ENCODE results near the gene ANLN. TPM values are rescaled to one million over a fixed set of nuclear protein-coding genes. Genes with fewer than 3 reads are reported as not detected.

ANLN gene
- total RNA-seq, 2 donors from 2014 or later, result 0.78 to 1.6 TPM

DNA sequence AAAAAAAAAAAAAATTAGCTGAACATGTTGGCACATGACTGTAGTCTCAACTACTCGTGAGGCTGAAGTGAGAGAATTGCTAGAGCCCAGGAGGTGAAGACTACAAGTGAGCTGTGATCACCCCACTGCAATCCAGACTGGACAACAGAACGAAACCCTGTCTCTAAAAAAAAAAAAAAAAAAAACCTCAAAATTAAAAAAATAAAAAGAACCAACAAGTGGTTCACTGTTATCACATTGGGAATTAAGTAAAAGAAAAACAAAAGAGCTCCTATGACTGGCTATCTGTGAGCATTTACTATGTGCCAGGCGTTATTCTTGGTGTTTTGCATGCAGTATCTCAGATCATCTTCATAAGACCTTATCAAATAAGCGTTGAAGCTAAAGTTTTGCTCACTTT, 66.0 kb downstream of the ANLN start:
- Histone ChIP-seq H3K4me1 (no peaks in the 10 kb centered on the region), H3K4me3 (no peak overlapping the region), H3K9me3 (no peaks in the 10 kb centered on the region), H3K27ac (no peak overlapping the region), H3K27me3 (no peaks in the 10 kb centered on the region), H3K36me3 (replicated peaks in 1 of 2; ENCODE audit: insufficient read depth in 1 of 2, low read depth in 2 of 2) (no peaks in the 10 kb centered on the region)
- no peak for ATAC-seq
- intact Hi-C loops (cut with DNase I), result no loop called here
- no peak for TF ChIP-seq POLR2A (IDR thresholded peaks at IDR 0.05)
- TF ChIP-seq, protein P1, sequence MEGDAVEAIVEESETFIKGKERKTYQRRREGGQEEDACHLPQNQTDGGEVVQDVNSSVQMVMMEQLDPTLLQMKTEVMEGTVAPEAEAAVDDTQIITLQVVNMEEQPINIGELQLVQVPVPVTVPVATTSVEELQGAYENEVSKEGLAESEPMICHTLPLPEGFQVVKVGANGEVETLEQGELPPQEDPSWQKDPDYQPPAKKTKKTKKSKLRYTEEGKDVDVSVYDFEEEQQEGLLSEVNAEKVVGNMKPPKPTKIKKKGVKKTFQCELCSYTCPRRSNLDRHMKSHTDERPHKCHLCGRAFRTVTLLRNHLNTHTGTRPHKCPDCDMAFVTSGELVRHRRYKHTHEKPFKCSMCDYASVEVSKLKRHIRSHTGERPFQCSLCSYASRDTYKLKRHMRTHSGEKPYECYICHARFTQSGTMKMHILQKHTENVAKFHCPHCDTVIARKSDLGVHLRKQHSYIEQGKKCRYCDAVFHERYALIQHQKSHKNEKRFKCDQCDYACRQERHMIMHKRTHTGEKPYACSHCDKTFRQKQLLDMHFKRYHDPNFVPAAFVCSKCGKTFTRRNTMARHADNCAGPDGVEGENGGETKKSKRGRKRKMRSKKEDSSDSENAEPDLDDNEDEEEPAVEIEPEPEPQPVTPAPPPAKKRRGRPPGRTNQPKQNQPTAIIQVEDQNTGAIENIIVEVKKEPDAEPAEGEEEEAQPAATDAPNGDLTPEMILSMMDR (IDR thresholded peaks at IDR 0.05), result no peak
- 96% methylated on average over 4 of the region's 4 CpGs for WGBS, 2 donors
- no peak for DNase-seq

DNA sequence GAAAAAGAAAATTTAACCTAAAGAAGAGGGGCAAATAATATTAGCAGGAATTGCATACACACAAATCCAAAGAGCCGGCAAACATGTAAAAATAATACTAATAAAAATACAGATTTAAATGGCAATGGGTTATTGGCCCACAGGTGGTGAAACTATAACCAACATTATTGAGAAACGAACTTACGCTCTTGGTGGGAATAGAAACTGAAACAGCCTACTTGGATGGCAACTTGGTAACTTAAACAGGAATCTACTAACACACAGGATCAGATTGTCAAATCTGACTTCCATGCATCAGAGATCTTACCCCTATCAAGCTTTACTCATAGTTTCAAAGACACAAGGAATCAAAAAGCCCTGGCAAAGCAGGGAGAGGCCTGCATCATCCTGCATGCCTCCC, 66.5 kb downstream of the ANLN start:
- no peak for DNase-seq
- TF ChIP-seq, protein P1 (IDR thresholded peaks at IDR 0.05), result no peak
- TF ChIP-seq POLR2A (IDR thresholded peaks at IDR 0.05), result no peak
- H3K27me3 ChIP-seq, result no peaks in the 10 kb centered on the region
- H3K9me3 ChIP-seq, result no peaks in the 10 kb centered on the region
- no peak overlapping the region for H3K4me3 ChIP-seq
- H3K27ac ChIP-seq, result no peak overlapping the region
- H3K36me3 ChIP-seq (replicated peaks in 1 of 2; ENCODE audit: insufficient read depth in 1 of 2, low read depth in 2 of 2), result no peaks in the 10 kb centered on the region
- H3K4me1 ChIP-seq, result no peaks in the 10 kb centered on the region
- ATAC-seq, result no peak
- intact Hi-C loops (cut with DNase I), result no loop called here
- 85 to 90% methylated on average over 3 of the region's 3 CpGs for WGBS, 2 donors

DNA sequence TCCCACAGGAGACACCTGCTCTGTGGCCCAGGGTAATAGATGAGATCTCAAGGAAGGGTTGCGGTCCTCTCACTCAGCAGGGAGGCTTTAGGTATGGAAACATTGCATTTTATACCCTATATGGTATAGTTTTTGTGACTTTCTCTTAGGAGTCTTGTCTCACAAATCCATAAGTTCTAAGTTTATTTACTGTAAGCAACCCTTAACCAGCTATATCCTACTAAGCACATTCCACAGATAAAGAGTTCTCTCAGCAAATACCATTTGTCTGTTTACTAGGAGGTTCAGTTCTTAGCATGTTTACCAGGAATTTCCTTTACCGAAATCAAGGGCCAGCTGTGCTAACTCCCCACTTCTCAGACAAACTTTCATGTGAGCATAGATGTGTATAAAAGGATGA, 66.9 kb downstream of the ANLN start:
- DNase-seq (no peak), ATAC-seq (no peak)
- no peak overlapping the region for H3K4me3 ChIP-seq
- WGBS, 2 donors, result 80 to 83% methylated on average over 2 of the region's 2 CpGs
- H3K27ac ChIP-seq, result no peak overlapping the region
- H3K4me1 ChIP-seq, result no peaks in the 10 kb centered on the region
- no peak for TF ChIP-seq POLR2A (IDR thresholded peaks at IDR 0.05)
- TF ChIP-seq, protein P1 (IDR thresholded peaks at IDR 0.05), result no peak
- no peaks in the 10 kb centered on the region for H3K9me3 ChIP-seq
- intact Hi-C loops (cut with DNase I), result no loop called here
- H3K36me3 ChIP-seq (replicated peaks in 1 of 2; ENCODE audit: insufficient read depth in 1 of 2, low read depth in 2 of 2), result no peaks in the 10 kb centered on the region
- no peaks in the 10 kb centered on the region for H3K27me3 ChIP-seq

DNA sequence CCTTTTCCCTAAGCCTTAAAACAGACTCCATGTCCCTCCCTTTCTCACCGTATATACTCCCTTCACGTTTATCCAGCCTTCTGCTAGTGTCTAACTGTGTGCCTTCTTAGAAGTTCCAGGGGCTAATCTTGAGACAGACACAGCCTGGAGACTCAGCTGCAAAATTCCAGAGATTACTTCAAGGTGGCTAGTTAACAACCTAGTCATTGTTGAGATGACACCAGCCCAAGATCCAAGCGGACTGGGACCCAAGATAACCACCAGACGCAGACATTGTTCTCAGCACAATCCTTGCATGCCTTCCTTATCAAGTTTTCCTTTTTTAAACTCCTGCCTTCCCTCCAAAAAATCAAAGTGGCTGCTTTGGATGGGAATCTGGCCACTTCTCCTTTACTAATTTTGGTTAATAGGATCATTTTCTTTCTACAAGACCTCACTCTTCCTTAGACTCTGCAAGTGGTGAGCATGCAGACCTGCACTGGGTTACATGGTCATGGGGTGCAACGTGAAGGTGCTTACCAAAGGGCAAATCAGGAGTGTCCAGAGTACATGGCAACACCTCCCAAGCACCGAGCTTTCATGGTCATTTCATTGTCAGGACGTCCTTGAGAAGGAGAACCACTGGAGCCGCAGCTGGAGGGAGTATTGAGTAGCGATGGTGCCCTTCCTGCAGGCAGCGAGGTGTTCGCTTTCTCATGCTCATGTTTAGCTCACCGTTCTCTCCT, 69.7 kb downstream of the ANLN start:
- no peak overlapping the region for H3K4me3 ChIP-seq
- WGBS, 2 donors, result 81 to 85% methylated on average over 12 of the region's 12 CpGs
- DNase-seq, result no peak

More for the DNA sequence above, 69.7 kb downstream of the ANLN start:
- no peaks in the 10 kb centered on the region for H3K9me3 ChIP-seq
- no peak overlapping the region for H3K27ac ChIP-seq
- no peaks in the 10 kb centered on the region for H3K27me3 ChIP-seq
- TF ChIP-seq POLR2A (IDR thresholded peaks at IDR 0.05), result no peak
- TF ChIP-seq, protein P1 (IDR thresholded peaks at IDR 0.05), result no peak
- H3K36me3 ChIP-seq (replicated peaks in 1 of 2; ENCODE audit: insufficient read depth in 1 of 2, low read depth in 2 of 2), result no peaks in the 10 kb centered on the region
- H3K4me1 ChIP-seq, result no peaks in the 10 kb centered on the region
- intact Hi-C loops (cut with DNase I), result no loop called here
- ATAC-seq, result no peak

Measured in body of pancreas (tissue), 4 donors.